ENCODE measurements around the gene IRF9. TPM values are rescaled to one million over a fixed set of nuclear protein-coding genes. Genes with fewer than 3 reads are reported as not detected.
A peak's percentile ranks its signal among the peaks of the same experiment; 100 is the strongest.

Gene IRF9
- total and polyA plus RNA-seq, 10 donors = 85.8 to 265 (median 156) TPM

DNA sequence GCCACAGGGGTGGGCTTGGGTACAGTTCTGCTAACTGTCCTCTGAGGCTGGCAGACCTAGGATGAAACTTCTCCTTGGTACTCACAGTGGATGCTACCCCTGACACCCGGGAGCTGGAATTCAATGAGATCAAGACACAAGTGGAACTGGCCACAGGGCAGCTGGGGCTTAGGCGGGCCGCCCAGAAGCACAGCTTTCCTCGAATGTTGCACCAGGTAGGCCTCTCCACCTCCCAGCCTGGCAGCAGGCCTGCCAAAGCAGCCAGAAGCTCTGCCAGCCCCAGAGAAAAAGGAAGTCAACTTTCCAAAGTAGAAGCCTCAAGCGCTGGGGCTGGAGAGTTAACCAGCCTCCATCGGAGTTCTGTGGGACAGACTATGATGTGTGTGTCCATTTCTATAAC lies 43.9 kb upstream of the IRF9 start:
- H3K4me3 ChIP-seq = peak overlapping the region in 1 of 8 donors; percentile 85
- TF ChIP-seq POLR2AphosphoS5 (IDR thresholded peaks at IDR 0.05) (no peak), CTCF (IDR thresholded peaks at IDR 0.05 in 8 of 11, conservative IDR thresholded peaks at IDR 0.05 in 3 of 11) (no peak), POLR2A (IDR thresholded peaks at IDR 0.05) (no peak)
- DNase-seq = peak; percentile 69
- no peaks in the 10 kb centered on the region for H3K9me3 ChIP-seq
- no peaks in the 10 kb centered on the region for H3K27me3 ChIP-seq (replicated peaks in 1 of 7)
- peaks cover 23 to 48% (median 37%) of the 10 kb centered on the region in 6 donors for H3K4me1 ChIP-seq
- WGBS, 5 donors = 92 to 98% (median 94%) methylated on average over 6 of the region's 6 CpGs
- peaks cover 3 to 57% (median 51%) of the 10 kb centered on the region in 6 donors for H3K36me3 ChIP-seq
- H3K27ac ChIP-seq = peak overlapping the region in 2 of 8 donors; percentile 4 to 6
- intact Hi-C loops (cut with DNase I; ENCODE audit: low total_unique reads) = no loop called here

GRCh38 chr14:24119691-24120090 lies 41.4 kb upstream of the IRF9 start:
- DNase-seq = peak; percentile 37
- peaks cover 3 to 82% (median 71%) of the 10 kb centered on the region in 6 donors for H3K36me3 ChIP-seq
- WGBS, 5 donors = 97 to 99% (median 98%) methylated on average over 6 of the region's 6 CpGs

GRCh38 chr14:24121210-24121609 lies 39.9 kb upstream of the IRF9 start:
- no peak overlapping the region for H3K4me3 ChIP-seq
- WGBS, 5 donors = 95 to 97% (median 96%) methylated on average over 8 of the region's 8 CpGs
- no peak for TF ChIP-seq CTCF (IDR thresholded peaks at IDR 0.05 in 8 of 11, conservative IDR thresholded peaks at IDR 0.05 in 3 of 11)
- TF ChIP-seq POLR2A (IDR thresholded peaks at IDR 0.05) = no peak
- TF ChIP-seq POLR2AphosphoS5 (IDR thresholded peaks at IDR 0.05) = no peak
- no peaks in the 10 kb centered on the region for H3K27me3 ChIP-seq (replicated peaks in 1 of 7)
- DNase-seq = peak; percentile 33
- H3K27ac ChIP-seq = peak overlapping the region in 1 of 8 donors; percentile 67
- H3K9me3 ChIP-seq = no peaks in the 10 kb centered on the region
- intact Hi-C loops (cut with DNase I; ENCODE audit: low total_unique reads) = no loop called here
- peaks cover 3 to 88% (median 71%) of the 10 kb centered on the region in 6 donors for H3K36me3 ChIP-seq
- peaks cover 12 to 55% (median 35%) of the 10 kb centered on the region in 6 donors for H3K4me1 ChIP-seq

More at GRCh38 chr14:24119691-24120090, 41.4 kb upstream of the IRF9 start:
- Histone ChIP-seq H3K27me3 (replicated peaks in 1 of 7) (no peaks in the 10 kb centered on the region), H3K4me1 (peaks cover 20 to 65% (median 44%) of the 10 kb centered on the region in 6 donors), H3K4me3 (no peak overlapping the region), H3K27ac (no peak overlapping the region), H3K9me3 (no peaks in the 10 kb centered on the region)
- intact Hi-C loops (cut with DNase I; ENCODE audit: low total_unique reads) = no loop called here
- TF ChIP-seq CTCF (IDR thresholded peaks at IDR 0.05 in 8 of 11, conservative IDR thresholded peaks at IDR 0.05 in 3 of 11) (no peak), POLR2AphosphoS5 (IDR thresholded peaks at IDR 0.05) (peak in 1 of 3 donors; percentile 15)

- DNase-seq = no peak
- Histone ChIP-seq H3K9me3 (no peaks in the 10 kb centered on the region), H3K27ac (peak overlapping the region in 4 of 8 donors; percentile 43 to 75 (median 70)), H3K4me1 (peaks cover 0 to 46% (median 23%) of the 10 kb centered on the region in 6 donors), H3K36me3 (peaks cover 3 to 79% (median 67%) of the 10 kb centered on the region in 6 donors), H3K4me3 (no peak overlapping the region), H3K27me3 (replicated peaks in 1 of 7) (no peaks in the 10 kb centered on the region)
- intact Hi-C loops (cut with DNase I; ENCODE audit: low total_unique reads) = no loop called here
- TF ChIP-seq POLR2A (IDR thresholded peaks at IDR 0.05) (no peak), CTCF (IDR thresholded peaks at IDR 0.05 in 8 of 11, conservative IDR thresholded peaks at IDR 0.05 in 3 of 11) (no peak), POLR2AphosphoS5 (IDR thresholded peaks at IDR 0.05) (no peak)
- 70 to 90% (median 83%) methylated on average over 4 of the region's 4 CpGs for WGBS, 5 donors
These were observed 38.6 kb upstream of the IRF9 start for GRCh38 chr14:24122416-24122815.

All from spleen (tissue), 11 donors.